ENCODE results near the gene LETMD1. TPM values are rescaled to one million over a fixed set of nuclear protein-coding genes. Genes with fewer than 3 reads are reported as not detected.

Gene LETMD1
- total RNA-seq, 1 experiment from 2014 or later = 47.1 TPM

DNA sequence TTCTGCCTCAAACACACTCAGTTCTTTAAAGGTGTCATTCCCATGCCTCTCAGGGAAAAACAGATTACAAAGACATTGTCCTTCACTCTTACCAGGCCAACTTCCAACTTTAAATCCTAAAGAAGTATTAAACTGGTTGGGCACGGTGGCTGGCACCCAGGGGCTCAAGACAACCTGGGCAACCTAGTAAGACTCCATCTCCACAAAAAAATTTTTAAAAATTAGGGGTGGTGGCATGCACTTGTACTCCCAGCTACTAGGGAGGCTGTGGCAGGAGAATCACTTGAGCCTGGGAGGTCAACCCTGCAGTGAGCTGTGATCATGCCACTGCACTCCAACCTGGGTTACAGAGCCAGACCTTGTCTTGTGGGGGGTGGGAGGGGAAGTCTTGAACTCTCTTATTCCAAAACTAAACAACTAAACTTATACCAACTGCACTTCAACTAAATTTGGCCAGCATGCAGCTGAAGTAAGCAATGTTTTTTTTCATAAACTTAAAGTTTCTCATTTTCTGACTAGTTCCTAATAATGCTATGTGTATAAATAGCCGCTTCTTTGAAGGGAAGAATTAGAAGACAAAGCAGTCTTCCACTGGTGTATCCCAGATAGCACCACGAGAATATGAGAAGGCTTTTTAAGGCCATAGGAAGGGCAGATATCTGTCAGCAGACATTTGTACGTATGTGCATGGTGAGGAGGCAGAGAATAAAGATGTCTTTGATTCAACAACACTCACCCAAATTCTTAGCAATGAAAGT, 24.3 kb upstream of the LETMD1 start:
- peak overlapping the region; percentile 82 for H3K27ac ChIP-seq (ENCODE audit: low read length)
- H2AFZ ChIP-seq (ENCODE audit: low read length) = peak overlapping the region; percentile 67
- H3K27me3 ChIP-seq (ENCODE audit: low read length) = no peaks in the 10 kb centered on the region
- H3K4me3 ChIP-seq (ENCODE audit: low read length) = peak overlapping the region; percentile 83
- DNase-seq (peak; percentile 33), ATAC-seq (no peak)
- H3K36me3 ChIP-seq (ENCODE audit: low read depth, low read length) = no peaks in the 10 kb centered on the region
- H3K79me2 ChIP-seq (ENCODE audit: low read length) = peaks cover 70% of the 10 kb centered on the region
- H3F3A ChIP-seq (ENCODE audit: low read length, unreplicated experiment) = no peaks in the 10 kb centered on the region
- no peaks in the 10 kb centered on the region for H3K9me2 ChIP-seq (replicated peaks; ENCODE audit: low read length)
- H3K4me1 ChIP-seq (ENCODE audit: insufficient read depth, low read length) = peaks cover 31% of the 10 kb centered on the region
- no peaks in the 10 kb centered on the region for H3K9me3 ChIP-seq (ENCODE audit: low read length)
- BruUV-seq (replicated peaks) = no TSS peak
- H3K4me2 ChIP-seq (ENCODE audit: low read length) = peak overlapping the region; percentile 95
- H4K20me1 ChIP-seq (ENCODE audit: low read length) = no peaks in the 10 kb centered on the region
- POLR2A ChIA-PET (ENCODE audit: unreplicated experiment) = interaction anchor here (0.6 kb wide), 1 partner anchor 284 kb away, joined by 3 read pairs; no protein-coding TSS in a partner anchor
- intact Hi-C loops (cut with micrococcal nuclease) = loop anchor here (2.0 kb wide), 1 partner anchor 259 kb away; the partner anchor contains the start of gene ATF1
- CTCF ChIA-PET = no interaction called here
- H3K9ac ChIP-seq (ENCODE audit: low read length) = peak overlapping the region; percentile 68
- TF ChIP-seq EZH2phosphoT487 (IDR thresholded peaks at IDR 0.05; ENCODE audit: borderline replicate concordance, low read length) = no peak
- TF ChIP-seq EZH2 (IDR thresholded peaks at IDR 0.05; ENCODE audit: low read length, unreplicated experiment) = no peak
- TF ChIP-seq, protein P1, sequence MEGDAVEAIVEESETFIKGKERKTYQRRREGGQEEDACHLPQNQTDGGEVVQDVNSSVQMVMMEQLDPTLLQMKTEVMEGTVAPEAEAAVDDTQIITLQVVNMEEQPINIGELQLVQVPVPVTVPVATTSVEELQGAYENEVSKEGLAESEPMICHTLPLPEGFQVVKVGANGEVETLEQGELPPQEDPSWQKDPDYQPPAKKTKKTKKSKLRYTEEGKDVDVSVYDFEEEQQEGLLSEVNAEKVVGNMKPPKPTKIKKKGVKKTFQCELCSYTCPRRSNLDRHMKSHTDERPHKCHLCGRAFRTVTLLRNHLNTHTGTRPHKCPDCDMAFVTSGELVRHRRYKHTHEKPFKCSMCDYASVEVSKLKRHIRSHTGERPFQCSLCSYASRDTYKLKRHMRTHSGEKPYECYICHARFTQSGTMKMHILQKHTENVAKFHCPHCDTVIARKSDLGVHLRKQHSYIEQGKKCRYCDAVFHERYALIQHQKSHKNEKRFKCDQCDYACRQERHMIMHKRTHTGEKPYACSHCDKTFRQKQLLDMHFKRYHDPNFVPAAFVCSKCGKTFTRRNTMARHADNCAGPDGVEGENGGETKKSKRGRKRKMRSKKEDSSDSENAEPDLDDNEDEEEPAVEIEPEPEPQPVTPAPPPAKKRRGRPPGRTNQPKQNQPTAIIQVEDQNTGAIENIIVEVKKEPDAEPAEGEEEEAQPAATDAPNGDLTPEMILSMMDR (conservative IDR thresholded peaks at IDR 0.05; ENCODE audit: low read depth, low read length) = no peak

DNA sequence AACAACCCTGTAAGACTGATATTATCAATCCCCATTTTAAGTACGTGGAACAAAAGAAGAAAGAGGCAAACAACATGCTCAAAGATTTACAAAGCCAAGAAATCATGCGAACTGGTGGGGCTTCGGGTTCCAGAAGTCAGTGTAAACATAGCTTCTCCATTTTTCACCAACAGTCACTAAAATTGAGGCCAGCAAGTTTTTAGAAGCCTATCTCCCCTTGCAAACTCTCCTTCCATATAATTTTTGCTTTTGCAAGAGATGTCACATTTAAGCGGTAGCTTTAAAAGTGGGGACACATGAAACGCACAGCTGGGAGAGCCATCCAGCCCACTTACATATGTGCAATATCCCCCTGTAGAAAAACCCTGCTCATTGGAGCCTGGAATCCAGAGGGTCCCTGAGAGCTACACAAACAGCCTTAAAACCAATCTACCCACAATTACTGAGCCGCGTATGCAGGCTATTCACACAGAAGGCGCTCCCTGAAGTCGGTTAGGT, 22.7 kb upstream of the LETMD1 start:
- peak overlapping the region; percentile 80 for H2AFZ ChIP-seq (ENCODE audit: low read length)
- H3F3A ChIP-seq (ENCODE audit: low read length, unreplicated experiment) = no peaks in the 10 kb centered on the region
- peak overlapping the region; percentile 82 for H3K9ac ChIP-seq (ENCODE audit: low read length)
- no peaks in the 10 kb centered on the region for H4K20me1 ChIP-seq (ENCODE audit: low read length)
- peak overlapping the region; percentile 95 for H3K4me2 ChIP-seq (ENCODE audit: low read length)
- intact Hi-C loops (cut with micrococcal nuclease) = loop anchor here (2.0 kb wide), 1 partner anchor 261 kb away; the partner anchor contains the start of gene ATF1
- H3K4me3 ChIP-seq (ENCODE audit: low read length) = peak overlapping the region; percentile 83
- TF ChIP-seq EZH2 (IDR thresholded peaks at IDR 0.05; ENCODE audit: low read length, unreplicated experiment) = no peak
- TF ChIP-seq EZH2phosphoT487 (IDR thresholded peaks at IDR 0.05; ENCODE audit: borderline replicate concordance, low read length) = no peak
- TF ChIP-seq, protein P1 (conservative IDR thresholded peaks at IDR 0.05; ENCODE audit: low read depth, low read length) = no peak
- no peaks in the 10 kb centered on the region for H3K27me3 ChIP-seq (ENCODE audit: low read length)
- ATAC-seq (no peak), DNase-seq (no peak)
- H3K4me1 ChIP-seq (ENCODE audit: insufficient read depth, low read length) = peaks cover 34% of the 10 kb centered on the region
- POLR2A ChIA-PET (ENCODE audit: unreplicated experiment) = no interaction called here
- no peaks in the 10 kb centered on the region for H3K9me3 ChIP-seq (ENCODE audit: low read length)
- no peaks in the 10 kb centered on the region for H3K36me3 ChIP-seq (ENCODE audit: low read depth, low read length)
- no TSS peak for BruUV-seq (replicated peaks)
- peak overlapping the region; percentile 82 for H3K27ac ChIP-seq (ENCODE audit: low read length)
- CTCF ChIA-PET = no interaction called here
- no peaks in the 10 kb centered on the region for H3K9me2 ChIP-seq (replicated peaks; ENCODE audit: low read length)
- peaks cover 54% of the 10 kb centered on the region for H3K79me2 ChIP-seq (ENCODE audit: low read length)

All from PC-3 (cell line).